HG02884 (cell line): ENCODE data around the gene SMTNL2.
"Not testable (repeated sequence)": the region's sequence is repeated elsewhere in the genome, so short reads cannot be mapped to it uniquely, and the experiment has no call there.

Experiments
- ATAC-seq: cut with Tn5 transposase; IDR thresholded peaks from one replicate; pipeline ENCODE4 v1.9.1; 2021; ENCODE audit warnings: mild to moderate bottlenecking, moderate library complexity; ENCODE audit not compliant: unreplicated experiment

Gene SMTNL2

DNA sequence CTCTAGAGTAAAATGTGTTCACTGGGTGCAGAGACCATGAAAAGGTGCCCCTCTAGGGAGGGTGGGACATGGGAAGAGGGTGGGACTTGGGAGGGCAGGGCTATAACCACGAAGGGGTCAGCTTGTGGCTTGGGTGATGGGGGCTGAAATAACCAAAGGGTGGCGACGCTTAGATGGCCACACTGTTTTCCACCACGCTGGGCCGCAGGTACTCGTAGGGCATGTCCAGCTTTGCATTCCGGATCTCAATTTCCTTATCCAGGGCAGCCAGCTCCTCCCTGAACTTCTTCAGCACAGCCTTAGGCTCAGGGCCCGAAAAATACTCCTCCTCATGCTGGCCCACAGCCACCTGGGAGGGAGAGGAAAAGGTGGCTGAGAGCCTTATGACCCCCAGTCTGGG lies 47.1 kb downstream of the SMTNL2 start:
- ATAC-seq, result no peak

DNA sequence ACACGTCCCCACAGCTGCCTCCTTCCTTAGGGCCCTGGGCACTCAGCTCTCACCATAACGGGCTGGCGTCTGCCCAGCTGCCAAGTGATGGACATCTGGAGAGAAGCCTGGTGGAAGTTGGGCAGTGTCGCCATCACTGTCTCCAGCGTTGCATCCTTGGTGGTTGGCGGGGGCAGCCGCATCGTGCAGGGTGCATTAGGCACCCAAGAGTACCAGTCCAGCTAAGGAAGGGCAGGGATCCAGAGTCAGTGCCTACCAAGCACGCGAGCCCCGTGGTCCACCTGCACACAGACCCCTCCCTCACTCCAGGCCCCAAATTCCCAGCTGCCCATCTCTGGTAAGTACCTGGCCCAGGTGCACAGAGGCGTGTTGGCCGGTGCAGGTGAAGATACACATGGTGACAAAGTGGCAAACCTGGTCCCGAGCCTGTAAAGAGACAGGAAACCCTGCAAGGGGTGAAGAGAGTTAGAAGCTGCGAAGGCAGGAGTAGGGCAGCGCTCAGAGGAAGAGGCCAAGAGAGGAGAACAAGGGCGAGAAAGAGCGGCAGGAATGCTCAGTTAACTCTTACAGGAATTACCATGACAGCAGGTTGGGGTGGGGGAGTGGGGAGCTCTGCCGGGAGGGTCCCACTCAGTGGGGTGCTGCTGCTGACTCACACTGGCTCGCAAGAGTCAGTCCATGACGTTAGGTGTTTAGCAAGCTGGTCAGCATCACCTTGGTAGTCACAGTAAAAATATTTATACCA lies 47.7 kb downstream of the SMTNL2 start:
- ATAC-seq, result no peak

DNA sequence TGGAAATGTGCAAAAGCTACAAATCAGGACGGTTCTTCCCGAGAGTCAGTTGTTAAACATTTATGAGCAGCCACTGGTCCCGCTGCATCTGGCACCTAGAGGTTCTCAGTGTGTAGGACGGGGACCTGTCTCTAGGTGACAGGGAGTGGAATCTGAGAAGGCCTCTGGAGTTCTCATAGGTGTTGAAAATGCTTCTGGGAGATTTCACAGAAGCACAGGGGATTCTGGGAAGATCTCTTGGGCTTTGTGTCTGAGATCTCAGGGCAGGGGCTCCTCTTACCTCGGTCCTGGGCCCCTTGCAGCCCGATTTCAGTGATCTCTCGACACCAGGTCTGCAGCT lies 48.2 kb downstream of the SMTNL2 start:
- no peak for ATAC-seq

DNA sequence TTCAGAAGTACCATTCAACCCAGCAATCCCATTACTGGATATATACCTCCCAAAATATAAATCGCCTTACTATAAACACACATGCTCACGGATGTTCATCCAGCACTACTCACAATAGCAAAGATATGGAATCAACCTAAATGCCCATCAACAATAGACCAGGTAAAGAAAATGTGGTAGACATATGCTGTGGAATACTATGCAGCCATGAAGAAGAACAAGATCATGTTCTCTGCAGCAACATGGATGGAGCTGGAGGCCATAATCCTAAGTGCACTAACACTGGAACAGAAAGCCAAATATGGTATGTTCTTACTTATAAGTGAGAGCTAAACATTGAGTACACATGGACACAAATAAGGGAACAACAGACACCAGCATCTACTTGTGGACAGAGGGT lies 49.3 kb downstream of the SMTNL2 start:
- ATAC-seq, result no peak

- no peak for ATAC-seq
These were observed 50.6 kb downstream of the SMTNL2 start for GRCh38 chr17:4634976-4635375.

GRCh38 chr17:4635823-4636375 lies 51.6 kb downstream of the SMTNL2 start:
- peak; percentile 68 for ATAC-seq

DNA sequence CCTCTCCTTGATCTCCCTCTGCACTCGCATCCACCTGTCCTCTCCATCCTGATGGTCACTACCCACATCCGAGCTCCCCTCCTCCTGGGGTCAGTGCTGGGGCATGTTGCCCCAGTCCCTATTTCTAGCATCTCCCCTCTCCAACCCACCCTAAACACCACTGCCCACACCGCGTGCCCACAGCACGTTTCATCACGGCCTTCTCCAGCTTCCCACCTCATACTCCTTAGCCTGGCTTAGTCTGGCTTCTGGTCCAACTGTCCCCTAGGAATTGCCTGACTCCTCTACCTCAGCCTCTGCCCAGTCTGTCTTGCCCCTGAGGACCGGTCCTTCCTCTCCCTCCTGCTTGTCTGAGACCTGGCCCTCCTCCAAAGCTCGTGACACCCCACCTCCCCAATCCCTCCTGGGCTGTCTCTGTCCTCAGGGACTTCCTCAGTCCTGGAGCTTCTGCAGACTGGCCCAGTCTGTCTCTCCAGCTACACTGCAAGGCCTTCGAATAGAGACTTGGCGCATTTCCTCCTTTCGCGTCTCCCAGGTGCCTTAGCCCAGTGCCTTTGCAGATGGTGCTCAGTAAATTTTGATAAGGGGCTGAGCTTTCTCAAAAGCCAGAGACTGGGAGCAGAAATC lies 52.3 kb downstream of the SMTNL2 start:
- no peak for ATAC-seq

DNA sequence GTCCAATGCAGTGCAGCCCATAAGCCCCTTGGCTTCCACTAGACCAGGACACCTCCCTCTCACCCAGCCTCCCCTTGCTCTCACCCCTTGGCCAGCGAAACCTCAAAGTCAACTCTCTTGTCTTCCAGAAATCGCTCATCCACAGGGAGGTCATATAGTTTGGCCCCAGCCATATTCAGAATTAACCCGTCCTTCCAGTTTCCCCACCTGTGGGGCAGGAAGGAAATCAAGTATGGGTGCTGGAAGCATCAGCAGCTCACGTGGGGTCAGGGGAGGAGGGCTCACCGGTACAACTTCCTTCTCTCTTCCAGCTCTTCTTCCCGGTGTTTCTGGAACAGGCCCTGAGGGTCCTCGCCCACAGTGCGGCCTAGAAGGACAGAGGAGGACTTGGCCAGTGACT lies 54.4 kb downstream of the SMTNL2 start:
- not testable (repeated sequence) for ATAC-seq

DNA sequence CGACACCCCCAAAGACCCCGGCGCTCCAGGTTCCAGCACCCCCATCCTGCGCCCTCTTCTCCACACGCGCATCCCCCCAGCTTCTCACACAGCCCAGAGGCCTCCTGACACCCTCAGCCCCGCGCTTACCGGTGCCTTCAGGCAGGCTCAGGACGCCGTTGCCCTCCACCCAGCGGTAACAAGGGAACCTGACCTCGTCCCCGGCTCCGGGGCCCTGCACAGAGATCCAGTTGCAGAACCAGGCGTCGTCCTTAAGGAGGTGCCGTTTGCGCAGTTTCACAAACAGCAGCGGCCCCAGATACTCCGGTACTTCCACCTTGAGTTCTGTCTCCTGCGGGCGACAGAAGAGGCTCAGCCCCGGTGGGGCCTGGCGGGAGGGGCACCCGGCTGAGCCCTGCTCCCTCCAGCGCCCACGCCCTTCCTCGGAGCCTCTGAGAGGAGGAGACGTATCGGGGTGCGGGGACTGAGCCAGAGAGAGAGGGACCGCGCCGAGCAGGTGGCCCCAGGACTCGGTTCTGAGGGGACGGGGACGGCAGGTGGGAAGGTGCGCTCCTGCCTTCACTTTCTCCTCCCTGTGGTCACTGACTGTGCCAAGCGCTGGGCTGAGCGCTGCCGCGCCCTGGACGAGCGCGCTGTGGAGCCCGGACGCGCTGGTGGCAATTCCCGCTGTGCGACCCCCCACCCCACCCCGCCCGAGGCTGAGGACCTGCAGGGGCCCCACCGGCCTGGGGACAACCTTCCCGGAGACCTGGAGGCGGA lies 55.2 kb downstream of the SMTNL2 start:
- ATAC-seq, result not testable (repeated sequence)

GRCh38 chr17:4640569-4641188 lies 56.4 kb downstream of the SMTNL2 start:
- not testable (repeated sequence) for ATAC-seq

DNA sequence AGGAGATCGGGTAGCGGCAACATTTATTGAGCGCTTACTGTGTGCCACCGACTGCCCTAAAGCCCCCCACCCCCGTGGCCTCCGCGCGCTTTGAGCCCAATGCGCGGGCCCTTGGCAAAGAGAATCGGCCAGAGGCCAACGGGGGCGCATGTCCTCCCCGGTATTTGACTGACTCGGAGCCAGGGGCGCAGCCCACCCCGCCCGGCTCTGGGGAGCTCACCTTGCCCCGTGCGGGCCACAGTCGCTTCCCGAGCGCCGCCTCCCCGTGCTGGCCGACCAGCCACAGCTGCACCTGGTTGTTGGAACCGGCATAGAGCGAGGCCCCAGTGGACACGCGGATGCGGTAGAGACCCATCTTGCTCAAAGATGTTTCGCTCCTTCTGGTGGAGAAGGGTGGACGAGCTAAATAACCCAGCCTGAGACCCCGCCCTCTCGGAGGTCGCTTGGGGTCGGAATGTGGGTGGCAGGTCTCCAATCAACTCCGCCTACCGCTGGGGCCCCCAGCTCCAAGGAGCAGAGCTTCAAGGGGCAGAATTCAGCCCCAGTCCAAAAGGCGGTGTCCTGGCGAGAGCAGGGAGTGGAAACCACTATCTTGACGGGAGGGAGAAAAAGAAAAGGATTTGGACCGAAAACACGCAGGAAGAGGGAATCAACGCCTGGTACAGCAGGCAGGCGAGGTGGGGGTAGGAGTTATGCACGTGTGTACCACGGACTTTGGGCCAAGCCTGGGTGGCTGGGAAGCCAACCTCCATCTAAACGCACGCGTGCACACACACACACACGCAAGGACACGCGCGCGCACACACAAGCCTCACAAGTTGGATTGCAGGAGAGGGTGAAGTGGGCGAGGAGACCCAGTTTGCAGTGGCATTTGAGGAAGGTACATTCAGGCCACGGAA lies 57.2 kb downstream of the SMTNL2 start, which contains the start of gene ALOX15:
TSS of gene ALOX15 (minus strand) at position 382 of the 899 bp plus-strand sequence. CDS start at position 355, 27 bp downstream.
- no peak for ATAC-seq

DNA sequence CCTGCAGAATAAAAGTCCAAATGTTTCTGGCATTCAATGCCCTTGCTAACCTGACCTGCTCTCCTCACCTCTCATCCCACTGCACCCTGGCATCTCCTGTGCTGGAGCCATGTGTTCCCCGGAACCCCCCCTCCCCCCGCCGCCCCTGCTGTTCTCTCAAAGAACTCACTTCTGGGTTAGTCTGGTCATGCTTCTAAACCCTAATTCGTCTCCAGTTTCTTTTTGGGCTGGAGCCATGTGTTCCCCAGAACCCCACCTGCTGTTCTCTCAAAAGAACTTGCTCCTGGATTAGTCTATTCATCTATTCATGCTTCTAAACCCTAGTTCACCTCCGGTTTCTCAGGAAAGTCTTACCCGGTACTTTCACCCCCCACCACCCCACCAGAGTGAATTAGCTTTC lies 58.0 kb downstream of the SMTNL2 start:
- ATAC-seq, result no peak

GRCh38 chr17:4643676-4644075 lies 59.3 kb downstream of the SMTNL2 start:
- ATAC-seq, result no peak

DNA sequence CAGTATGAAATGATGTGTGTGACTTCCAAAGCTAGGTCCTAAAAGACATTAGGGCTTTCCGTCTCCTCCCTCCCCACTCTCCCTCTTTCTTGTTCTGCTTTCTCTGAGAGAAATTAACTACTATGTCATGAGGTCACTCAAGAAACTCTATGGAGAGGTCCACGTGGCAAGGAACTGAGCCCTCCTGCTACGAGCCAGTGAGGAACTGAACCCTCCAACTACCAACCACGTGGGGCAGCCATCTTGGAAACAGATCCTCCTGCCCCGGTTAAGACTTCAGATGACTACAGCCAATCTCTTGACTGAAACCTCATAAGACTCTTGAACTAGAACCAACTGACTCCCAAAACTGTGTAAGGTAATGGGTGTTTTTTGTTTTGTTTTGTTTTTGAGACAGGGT lies 61.3 kb downstream of the SMTNL2 start:
- no peak for ATAC-seq

GRCh38 chr17:4648741-4649140 lies 64.4 kb downstream of the SMTNL2 start:
- no peak for ATAC-seq

GRCh38 chr17:4652997-4653396 lies 68.7 kb downstream of the SMTNL2 start:
- no peak for ATAC-seq

GRCh38 chr17:4655933-4656332 lies 71.6 kb downstream of the SMTNL2 start:
- ATAC-seq, result not testable (repeated sequence)

DNA sequence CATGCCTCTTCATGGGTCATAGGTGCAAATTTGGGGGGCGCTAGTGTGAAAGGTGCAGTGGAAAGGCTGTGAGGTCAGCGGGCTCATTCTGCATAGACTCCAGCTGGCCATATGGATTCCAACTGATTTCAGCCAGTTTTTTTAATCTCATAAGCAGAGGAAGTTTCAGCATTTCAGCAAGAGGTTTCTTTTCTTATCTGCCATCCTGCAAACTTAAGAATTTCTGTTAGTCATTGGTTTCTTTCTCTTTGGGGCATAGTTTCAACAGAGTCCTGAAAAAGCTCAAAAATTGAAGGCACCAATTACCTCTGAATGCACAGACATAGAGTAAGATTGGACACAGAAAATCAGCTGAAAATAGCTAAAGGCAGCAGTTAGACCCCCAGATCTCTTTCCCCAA lies 73.3 kb downstream of the SMTNL2 start:
- ATAC-seq, result no peak
